Right renal cortex interstitium (tissue), 3 donors: ENCODE results near the gene HMOX2. TPM values are rescaled to one million over a fixed set of nuclear protein-coding genes. Genes with fewer than 3 reads are reported as not detected.

ENCODE experiments used
- DNase-seq, 3 donors: peaks; one replicate each; pipeline ENCODE4 v3.0.0-alpha.2; 2013; ENCODE audit warnings: low read depth in 3 of 3, low spot score in 2 of 3
- polyA plus RNA-seq, 3 donors: library from polyadenylated mRNA; unstranded; fragments of 120-200 nt; gene quantifications; one replicate each; pipeline ENCODE4 v1.2.1, GENCODE V29; 2013; ENCODE audit not compliant: insufficient read length in 3 of 3

Gene HMOX2
- polyA plus RNA-seq, 3 donors = 47.3 to 49.0 (median 48.3) TPM

DNA sequence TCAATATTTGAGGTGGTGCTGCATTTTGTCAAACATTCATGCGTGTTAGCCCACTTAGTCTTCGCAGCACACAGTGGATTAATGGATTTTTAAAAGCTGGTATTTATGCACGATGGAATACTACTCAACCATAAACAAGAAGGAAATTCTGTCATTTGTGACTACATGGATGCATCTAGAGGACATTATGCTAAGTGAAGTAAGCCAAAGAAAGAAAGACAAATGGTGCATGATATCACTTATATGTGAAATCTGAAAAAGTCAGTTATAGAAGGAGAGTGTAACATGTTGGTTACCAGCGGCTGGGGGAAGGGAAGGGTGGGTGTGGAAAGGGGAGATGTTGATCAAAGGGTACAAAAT lies 23.0 kb downstream of the HMOX2 start:
- DNase-seq = no peak

DNA sequence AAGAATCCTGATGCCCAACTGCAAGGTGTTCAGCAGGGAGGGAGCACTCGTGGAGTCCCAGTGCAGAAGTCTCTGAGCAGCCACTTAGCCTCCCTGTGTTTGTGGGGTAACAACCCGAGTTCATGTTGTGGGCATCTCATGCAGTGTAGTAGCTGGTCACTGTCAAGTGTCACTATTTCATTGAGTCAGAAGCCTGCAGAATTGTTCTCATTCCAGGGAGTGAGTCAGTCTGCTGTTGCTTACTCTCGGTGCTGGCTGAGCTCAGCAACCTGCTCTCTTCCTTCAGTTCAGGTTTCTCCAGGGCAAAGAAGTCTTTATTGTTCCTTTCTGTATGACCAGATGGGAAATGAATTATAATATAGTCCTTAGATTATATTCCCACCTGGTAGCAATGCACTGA lies 24.1 kb downstream of the HMOX2 start:
- no peak for DNase-seq

GRCh38 chr16:4501071-4501478 lies 24.9 kb downstream of the HMOX2 start:
- no peak for DNase-seq

DNA sequence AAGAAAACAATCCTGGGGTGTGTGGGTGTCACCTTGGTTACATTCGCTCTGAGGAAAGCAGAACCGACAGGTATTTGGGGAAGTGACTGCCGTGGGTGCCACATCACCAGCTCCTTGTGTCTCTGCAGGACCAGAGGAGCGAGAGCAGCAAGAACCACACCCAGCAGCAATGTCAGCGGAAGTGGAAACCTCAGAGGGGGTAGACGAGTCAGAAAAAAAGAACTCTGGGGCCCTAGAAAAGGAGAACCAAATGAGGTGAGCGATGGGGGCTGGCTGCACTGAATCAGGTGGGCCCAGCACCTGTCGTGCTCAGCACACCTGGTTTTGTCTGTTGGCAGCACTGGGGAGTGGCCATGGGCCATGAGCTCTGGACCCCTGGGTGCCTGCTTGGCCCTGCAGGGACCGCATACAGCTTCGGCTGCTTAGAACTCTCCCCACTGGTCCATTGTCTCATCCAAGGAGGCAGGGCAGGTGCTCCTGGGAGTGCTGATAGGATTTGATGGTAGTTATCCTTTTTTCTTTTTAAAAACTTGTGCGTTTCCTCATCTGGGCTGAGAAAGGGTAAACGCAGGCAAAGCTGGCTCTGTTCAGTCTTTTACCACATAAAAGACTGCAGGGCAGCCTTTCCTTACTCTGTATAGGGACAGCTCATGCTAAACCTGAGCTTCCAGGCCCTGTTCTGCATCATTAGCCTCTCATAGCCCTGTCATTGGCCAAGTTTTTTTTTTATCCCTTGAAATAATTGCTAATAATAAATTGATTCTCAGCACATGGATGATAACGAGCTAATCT lies 29.4 kb downstream of the HMOX2 start:
- DNase-seq = no peak

DNA sequence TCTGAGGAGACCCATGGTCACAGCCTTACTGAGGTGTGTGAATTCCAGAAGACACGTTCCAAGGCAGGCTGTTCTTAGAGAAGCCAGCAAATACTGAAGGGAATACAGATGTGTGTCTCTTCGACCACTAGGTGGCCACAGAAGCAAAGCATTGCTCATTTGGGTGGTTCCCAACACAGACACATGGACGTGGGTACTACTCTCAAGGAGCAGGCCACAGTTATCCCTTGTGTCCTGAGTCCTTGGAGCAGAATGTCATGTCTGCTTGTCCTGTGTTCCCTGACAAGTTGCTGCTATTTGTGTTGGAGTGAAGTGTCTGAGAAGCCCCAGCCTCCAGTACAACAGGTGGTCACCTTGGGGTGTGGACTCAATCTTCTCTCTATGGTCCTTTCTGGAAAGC lies 30.3 kb downstream of the HMOX2 start:
- peak in 2 of 3 donors; percentile 55 to 58 for DNase-seq

GRCh38 chr16:4507588-4508345 lies 31.6 kb downstream of the HMOX2 start:
- no peak for DNase-seq

DNA sequence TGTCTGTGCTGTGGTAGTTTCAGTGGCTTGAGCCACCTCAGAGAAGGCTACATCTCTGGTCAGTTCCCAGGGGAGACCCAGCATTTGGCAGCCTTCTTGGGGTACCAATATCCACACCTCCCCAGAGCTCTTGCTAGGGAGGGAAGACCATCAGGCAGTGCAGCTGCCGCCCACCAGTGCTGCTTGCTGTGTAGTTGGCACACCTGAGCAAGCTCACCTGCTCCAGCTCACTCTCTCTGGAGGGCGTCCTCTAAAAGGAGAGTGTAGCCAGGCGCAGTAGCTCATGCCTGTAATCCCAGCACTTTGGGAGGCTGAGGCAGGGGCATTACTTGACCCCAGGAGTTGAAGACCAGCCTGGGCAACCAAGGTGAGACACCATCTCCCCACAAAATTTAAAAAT lies 32.6 kb downstream of the HMOX2 start:
- DNase-seq = no peak

- no peak for DNase-seq
Measured at GRCh38 chr16:4509420-4509819, 33.2 kb downstream of the HMOX2 start.

DNA sequence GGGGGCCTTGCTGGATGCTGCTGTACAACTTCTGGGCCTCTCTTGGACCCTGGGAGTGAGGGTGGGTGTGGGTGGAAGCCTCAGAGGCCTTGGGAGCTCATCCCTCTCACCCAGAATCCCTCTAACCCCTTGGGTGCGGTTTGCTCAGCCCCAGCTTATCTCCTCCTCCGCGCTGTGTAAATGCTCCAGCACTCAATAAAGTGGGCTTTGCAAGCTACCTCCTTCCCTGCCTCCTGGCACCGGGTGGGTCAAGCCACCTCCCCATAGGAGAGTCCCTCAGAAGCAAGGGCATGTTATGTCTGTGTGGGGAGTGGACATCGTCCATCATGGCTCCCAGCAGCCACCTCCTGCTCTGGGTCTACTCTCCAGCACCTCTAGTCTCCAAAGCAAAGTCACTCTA lies 33.9 kb downstream of the HMOX2 start:
- DNase-seq = no peak

DNA sequence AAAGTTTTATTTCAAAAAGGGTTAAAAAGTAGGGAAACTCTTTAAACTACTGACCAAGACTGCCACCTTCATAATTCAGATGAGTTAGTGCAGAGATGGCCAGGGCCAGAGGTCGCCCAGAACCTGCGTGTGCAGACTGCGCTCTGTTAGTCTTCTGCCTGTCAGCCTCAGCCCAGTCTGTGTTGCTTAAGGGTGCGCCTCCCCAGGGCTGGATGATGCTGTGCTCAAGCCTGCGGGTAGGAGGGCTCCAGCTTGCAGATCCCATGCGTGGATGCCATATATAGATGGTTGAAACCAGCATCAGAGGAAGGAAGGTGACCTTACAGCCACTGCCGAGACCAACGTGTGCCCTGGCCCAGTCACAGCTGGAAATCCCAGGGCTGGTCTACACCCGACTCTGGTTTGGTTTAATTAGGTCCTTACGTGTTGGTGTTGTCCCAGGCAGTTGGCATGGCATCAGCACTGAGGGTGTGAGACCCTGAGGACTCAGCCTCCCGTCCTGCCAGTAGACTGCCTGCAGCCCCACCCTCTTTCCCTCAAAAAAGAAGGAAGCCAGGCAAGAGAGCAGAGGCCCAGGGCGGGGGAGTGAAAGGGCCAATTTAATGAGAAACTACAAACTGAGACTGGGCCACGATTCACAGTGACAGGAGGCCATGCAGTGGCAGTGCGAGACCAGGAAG lies 34.7 kb downstream of the HMOX2 start:
- no peak for DNase-seq

DNA sequence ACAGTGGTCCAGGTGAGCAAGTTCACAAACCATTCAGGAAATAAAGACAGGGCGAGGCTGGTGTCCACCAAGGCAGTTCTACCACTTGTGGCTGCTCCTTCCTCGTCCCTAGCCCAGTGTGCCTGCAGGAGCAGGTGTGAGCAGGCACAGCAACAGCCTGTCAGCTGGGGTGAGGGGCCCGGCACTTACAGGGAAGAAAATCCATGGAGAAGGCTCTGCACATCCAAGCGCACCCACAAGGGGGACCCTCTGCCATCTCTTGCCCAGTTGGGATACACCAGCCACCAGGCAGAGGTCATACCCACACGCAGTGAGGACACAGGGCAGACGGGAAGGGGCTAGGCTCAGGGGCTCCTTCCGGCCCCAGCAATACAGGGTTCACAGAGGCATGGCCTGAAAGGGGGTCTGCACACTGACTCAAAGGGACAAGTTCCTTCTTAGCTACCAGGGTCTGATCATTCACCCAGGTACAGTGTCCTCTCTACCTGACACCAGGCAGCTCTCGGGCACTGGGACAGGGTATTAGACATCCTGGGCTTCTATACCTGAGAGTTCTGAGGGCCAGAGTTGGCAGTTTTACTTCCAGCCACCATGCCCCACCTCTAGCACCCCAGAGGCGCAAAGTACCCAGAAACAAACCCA lies 35.4 kb downstream of the HMOX2 start:
- no peak for DNase-seq

- no peak for DNase-seq
Measured at GRCh38 chr16:4512473-4512872, 36.3 kb downstream of the HMOX2 start.

- no peak for DNase-seq
Measured at GRCh38 chr16:4513086-4513860, 37.1 kb downstream of the HMOX2 start.

GRCh38 chr16:4513881-4514280 lies 37.7 kb downstream of the HMOX2 start:
- DNase-seq = no peak

DNA sequence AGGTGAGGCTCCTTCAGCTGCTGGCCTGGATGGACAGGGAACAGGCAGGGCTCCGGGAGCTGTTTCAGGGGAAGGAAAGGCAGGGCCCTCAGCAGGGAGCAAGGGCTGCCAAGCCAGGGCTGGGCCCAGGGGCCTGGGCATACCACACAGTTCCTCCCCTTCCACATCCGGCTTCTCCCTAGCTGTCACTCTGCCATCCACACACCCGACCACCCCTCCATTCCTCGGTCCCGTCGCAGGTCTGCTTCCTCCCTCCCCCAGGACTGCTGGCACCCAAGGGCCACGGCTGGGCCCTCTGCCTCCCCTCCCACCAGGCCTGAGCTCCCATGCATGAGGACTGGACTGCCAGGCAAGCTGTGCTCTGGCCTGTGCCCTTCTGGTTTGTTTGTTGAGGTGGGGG lies 38.4 kb downstream of the HMOX2 start:
- no peak for DNase-seq

- no peak for DNase-seq
Measured at GRCh38 chr16:4515611-4516233, 39.5 kb downstream of the HMOX2 start.

DNA sequence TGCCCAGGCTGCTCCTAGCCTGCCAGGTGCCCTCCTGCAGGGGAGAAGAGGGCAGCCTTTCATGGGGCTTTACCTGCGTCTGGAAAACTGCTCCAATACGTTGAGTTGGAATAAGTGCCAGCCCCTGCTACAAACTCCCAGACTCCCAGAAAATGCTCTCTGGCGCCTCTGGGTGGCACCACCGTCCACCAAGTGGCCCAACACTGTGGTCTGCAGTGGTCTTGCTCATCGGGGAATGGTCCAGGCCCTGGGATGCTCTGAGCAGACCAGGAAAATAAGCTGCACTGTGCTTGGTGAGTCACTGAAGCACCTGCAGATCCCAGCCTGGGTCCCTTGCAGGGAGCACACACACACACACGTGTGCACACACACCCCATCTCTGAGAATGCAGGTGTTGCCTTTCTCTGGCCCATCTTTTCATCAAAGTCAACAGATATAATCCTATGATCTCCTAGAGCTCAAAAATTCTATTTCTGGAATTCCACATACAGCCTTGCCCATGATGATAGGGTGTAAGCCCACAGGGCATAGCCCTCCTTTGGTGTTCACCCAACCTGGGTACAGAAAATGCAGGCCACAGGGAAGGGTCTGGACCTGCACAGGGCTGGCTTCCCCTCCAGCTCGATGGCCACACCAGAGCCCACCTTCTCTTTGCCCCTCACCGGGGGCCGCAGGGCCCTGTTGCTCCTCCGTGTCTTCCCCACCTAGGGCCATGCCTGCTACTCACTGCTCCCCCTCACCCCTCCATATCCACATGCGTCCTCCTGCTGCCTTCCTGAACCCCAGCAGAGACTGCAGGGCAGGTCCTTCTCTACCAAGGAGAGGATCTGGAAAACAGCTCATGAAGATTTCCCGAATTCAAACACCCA lies 41.8 kb downstream of the HMOX2 start:
- no peak for DNase-seq

GRCh38 chr16:4519274-4520058 lies 43.3 kb downstream of the HMOX2 start:
- DNase-seq = no peak
